Esophagus squamous epithelium (tissue), 5 donors: ENCODE measurements around the gene RTL1. TPM values are rescaled to one million over a fixed set of nuclear protein-coding genes. Genes with fewer than 3 reads are reported as not detected.

Experiments
- DNase-seq: peaks from one replicate; lab custom pipeline; 2025; lab: John Stamatoyannopoulos, UW
- H3K27ac ChIP-seq, 4 donors: fragments of 200-600 bp; sonication (generic); one replicate each; pipeline ENCODE4 v1.5.1; 2016 to 2019; ENCODE audit warnings: mild to moderate bottlenecking in 1 of 4
- H3K27me3 ChIP-seq, 4 donors: fragments of 200-600 bp; sonication (generic); 1 replicate in 3 of 4; 2 replicates in 1 of 4; pipeline versions ENCODE4 v1.5.1 to v1.6.0; 2017 to 2021; ENCODE audit warnings: antibody characterized with exemption in 1 of 4
- H3K36me3 ChIP-seq, 3 donors: fragments of 200-600 bp; sonication (generic); one replicate each; pipeline ENCODE4 v1.5.1; 2016 to 2019
- H3K4me1 ChIP-seq, 3 donors: fragments of 200-600 bp; sonication (generic); one replicate each; pipeline ENCODE4 v1.5.1; 2017 to 2019
- H3K4me3 ChIP-seq, 4 donors: fragments of 200-600 bp; sonication (generic); 1 replicate in 3 of 4; 2 replicates in 1 of 4; pipeline ENCODE4 v1.5.1; 2016 to 2019; ENCODE audit warnings: mild to moderate bottlenecking in 2 of 4, moderate library complexity in 1 of 4
- H3K9me3 ChIP-seq, 3 donors: fragments of 200-600 bp; sonication (generic); one replicate each; pipeline ENCODE4 v1.5.1; 2016 to 2019
- CTCF ChIP-seq, 6 experiments: fragments of 450-650 bp in 4 of 6; fragments of 200-600 bp in 2 of 6; sonication (generic) in 2 of 6; IDR thresholded peaks; one replicate each; pipeline ENCODE4 v1.5.1; 2016 to 2019; ENCODE audit warnings: antibody characterized with exemption in 6 of 6, mild to moderate bottlenecking in 4 of 6, moderate library complexity in 4 of 6
- POLR2A ChIP-seq, 4 donors: fragments of 450-650 bp; IDR thresholded peaks; one replicate each; pipeline ENCODE4 v1.6.1; 2017; ENCODE audit warnings: antibody characterized with exemption in 4 of 4, mild to moderate bottlenecking in 4 of 4, moderate library complexity in 3 of 4
- WGBS, 2 donors: methylation state at CpG; one replicate each; pipeline ENCODE4 v1.1.5; 2018; 5-methylcytosine and 5-hydroxymethylcytosine counted together
- intact Hi-C: fragments of 100-400 bp; cut with DNase I; formaldehyde crosslinking; loops from one replicate; pipeline ENCODE4 v1.15.0; 2022
- total RNA-seq, 4 donors: library from RNA; depleted of rRNA; stranded (reverse); fragments of >200 nt; gene quantifications; one replicate each; pipeline ENCODE4 v1.1.0, GENCODE V29; 2016
- donor health status: DM: yes; HTN: yes; CAD: no.

The RTL1 gene
- total RNA-seq, 4 donors from 2014 or later = not detected

- H3K9me3 ChIP-seq = no peaks in the 10 kb centered on the region
- intact Hi-C loops = no loop called here
- H3K27ac ChIP-seq = peak overlapping the region in 2 of 4 donors; percentile 17 to 20
- no peaks in the 10 kb centered on the region for H3K36me3 ChIP-seq
- DNase-seq = no peak
- WGBS, 2 donors = 87 to 90% methylated on average over 16 to 20 of the region's 21 CpGs
- H3K4me3 ChIP-seq = no peak overlapping the region
- peaks cover 0 to 22% (median 0%) of the 10 kb centered on the region in 4 donors for H3K27me3 ChIP-seq
- peaks cover 0 to 9% (median 0%) of the 10 kb centered on the region in 3 donors for H3K4me1 ChIP-seq
- TF ChIP-seq CTCF (IDR thresholded peaks at IDR 0.05) (no peak), POLR2A (IDR thresholded peaks at IDR 0.05) (no peak)
Observed at GRCh38 chr14:100840286-100841065, 63.0 kb downstream of the RTL1 start.

GRCh38 chr14:100839681-100840111, 63.8 kb downstream of the RTL1 start:
- no peak for DNase-seq
- TF ChIP-seq CTCF (IDR thresholded peaks at IDR 0.05) = no peak
- no peak for TF ChIP-seq POLR2A (IDR thresholded peaks at IDR 0.05)
- WGBS, 2 donors = 97% methylated on average over 6 of the region's 14 CpGs; no CpG with 5 or more reads in 1 of the 2 donors

GRCh38 chr14:100839315-100839585, 64.3 kb downstream of the RTL1 start:
- peaks cover 0 to 23% (median 0%) of the 10 kb centered on the region in 4 donors for H3K27me3 ChIP-seq

More at GRCh38 chr14:100839681-100840111, 63.8 kb downstream of the RTL1 start:
- H3K27ac ChIP-seq = peak overlapping the region in 2 of 4 donors; percentile 17 to 20
- peaks cover 0 to 23% (median 0%) of the 10 kb centered on the region in 4 donors for H3K27me3 ChIP-seq
- intact Hi-C loops = no loop called here
- peaks cover 0 to 9% (median 0%) of the 10 kb centered on the region in 3 donors for H3K4me1 ChIP-seq
- no peak overlapping the region for H3K4me3 ChIP-seq
- no peaks in the 10 kb centered on the region for H3K9me3 ChIP-seq
- no peaks in the 10 kb centered on the region for H3K36me3 ChIP-seq

GRCh38 chr14:100838493-100839314, 64.8 kb downstream of the RTL1 start:
- whole genome bisulfite sequencing, 2 donors = 70 to 74% methylated on average over 14 of the region's 14 CpGs
- H3K27ac ChIP-seq = peak overlapping the region in 1 of 4 donors; percentile 17
- H3K4me3 ChIP-seq = no peak overlapping the region
- TF ChIP-seq CTCF (IDR thresholded peaks at IDR 0.05) = no peak
- no peak for TF ChIP-seq POLR2A (IDR thresholded peaks at IDR 0.05)
- no peak for DNase-seq
- intact Hi-C loops = no loop called here
- no peaks in the 10 kb centered on the region for H3K36me3 ChIP-seq
- peaks cover 0 to 9% (median 0%) of the 10 kb centered on the region in 3 donors for H3K4me1 ChIP-seq
- no peaks in the 10 kb centered on the region for H3K9me3 ChIP-seq
- H3K27me3 ChIP-seq = peaks cover 0 to 23% (median 0%) of the 10 kb centered on the region in 4 donors

More at GRCh38 chr14:100839315-100839585, 64.3 kb downstream of the RTL1 start:
- DNase-seq = no peak
- Histone ChIP-seq H3K36me3 (no peaks in the 10 kb centered on the region), H3K4me1 (peaks cover 0 to 9% (median 0%) of the 10 kb centered on the region in 3 donors), H3K4me3 (no peak overlapping the region), H3K9me3 (no peaks in the 10 kb centered on the region), H3K27ac (peak overlapping the region in 1 of 4 donors; percentile 17)
- intact Hi-C loops = no loop called here
- TF ChIP-seq CTCF (IDR thresholded peaks at IDR 0.05) (no peak), POLR2A (IDR thresholded peaks at IDR 0.05) (no peak)
- WGBS, 2 donors = 58 to 66% methylated on average over 4 of the region's 4 CpGs
